GM18870 (cell line): ENCODE data around the gene PTPRU.
"Not testable (repeated sequence)": the region's sequence is repeated elsewhere in the genome, so short reads cannot be mapped to it uniquely, and the experiment has no call there.

Experiments used
- ATAC-seq: cut with Tn5 transposase; IDR thresholded peaks from one replicate; pipeline ENCODE4 v1.9.1; 2021; ENCODE audit warnings: moderate library complexity; ENCODE audit not compliant: unreplicated experiment

Gene PTPRU

DNA sequence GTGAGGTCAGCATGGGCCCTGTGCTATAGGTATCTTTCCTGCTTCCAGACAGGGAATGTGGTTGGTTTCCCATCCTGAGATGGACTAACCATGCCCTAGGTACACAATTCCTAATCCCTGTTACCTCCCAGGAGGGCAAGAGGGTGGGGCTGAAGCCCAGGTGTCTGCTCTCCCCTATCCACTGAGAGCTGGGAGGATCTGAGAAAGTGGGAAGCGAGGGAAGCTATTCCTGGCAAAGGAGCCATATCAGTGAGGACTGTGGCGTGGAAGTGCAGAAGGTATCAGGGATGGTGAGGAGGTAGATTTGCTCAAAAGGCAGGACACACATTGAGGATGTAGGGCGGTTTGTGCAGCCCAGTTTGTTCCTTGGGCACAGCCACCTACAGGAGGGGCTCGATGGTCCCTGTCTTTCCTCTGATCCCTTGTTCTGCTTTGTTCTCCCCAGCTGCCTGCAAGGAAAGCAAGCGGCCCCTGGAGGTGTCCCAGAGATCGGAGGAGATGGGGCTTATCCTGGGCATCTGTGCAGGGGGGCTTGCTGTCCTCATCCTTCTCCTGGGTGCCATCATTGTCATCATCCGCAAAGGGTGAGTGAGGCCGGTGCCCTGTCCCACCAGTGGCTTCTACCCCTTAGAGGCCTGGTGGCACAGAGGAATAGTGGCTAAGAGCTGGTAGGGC is 48.1 kb downstream of the PTPRU start:
- no peak for ATAC-seq

GRCh38 chr1:29284961-29285560 is 48.7 kb downstream of the PTPRU start:
- ATAC-seq: no peak

- ATAC-seq: no peak
Observed at GRCh38 chr1:29285771-29286170, 49.4 kb downstream of the PTPRU start.

DNA sequence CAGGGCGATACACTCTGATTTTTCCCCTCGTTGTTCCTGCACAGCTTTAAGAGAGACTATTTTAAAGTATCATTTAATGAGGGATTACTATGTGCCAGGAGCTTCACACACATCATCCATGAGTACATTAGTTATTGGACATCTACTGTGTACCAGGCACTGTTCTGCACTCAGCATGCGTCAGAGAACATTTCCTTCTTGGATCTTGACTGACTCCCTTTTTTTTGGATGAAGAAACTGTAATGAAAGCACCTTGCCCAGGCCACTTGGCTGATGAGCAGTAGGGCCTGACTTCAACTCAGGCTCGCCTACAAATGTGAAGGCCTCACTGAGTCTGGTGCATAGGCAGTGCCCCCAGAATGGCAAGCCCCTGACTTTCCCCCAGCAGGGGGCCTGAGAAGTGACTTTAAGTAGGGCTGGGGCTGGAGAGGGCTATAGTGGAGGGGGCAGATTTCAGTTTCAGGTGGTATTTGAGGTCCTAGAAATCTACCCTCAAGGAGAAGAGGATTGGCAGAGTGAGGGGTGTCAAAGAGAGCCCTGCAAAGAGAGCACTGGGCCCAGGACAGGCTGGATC is 50.0 kb downstream of the PTPRU start:
- no peak for ATAC-seq

DNA sequence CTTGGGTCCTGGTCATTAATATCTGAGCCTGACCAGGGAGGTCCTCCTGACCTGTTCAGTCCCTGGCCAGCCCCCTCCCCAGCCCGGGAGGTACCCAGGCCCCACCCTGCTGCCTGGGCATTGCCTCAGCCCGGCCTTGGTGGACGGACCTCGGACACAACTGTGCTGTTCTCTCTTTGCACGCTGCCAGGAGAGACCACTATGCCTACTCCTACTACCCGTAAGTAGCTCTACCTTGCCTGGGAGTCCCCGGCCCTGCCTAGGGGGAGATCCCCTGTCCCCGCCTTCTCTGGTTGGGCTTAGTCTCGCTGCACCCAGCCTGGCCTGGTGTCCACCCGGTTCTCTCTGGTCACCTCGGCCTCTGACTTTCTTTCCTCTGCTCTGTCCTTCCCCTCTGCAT is 53.2 kb downstream of the PTPRU start:
- ATAC-seq: no peak

DNA sequence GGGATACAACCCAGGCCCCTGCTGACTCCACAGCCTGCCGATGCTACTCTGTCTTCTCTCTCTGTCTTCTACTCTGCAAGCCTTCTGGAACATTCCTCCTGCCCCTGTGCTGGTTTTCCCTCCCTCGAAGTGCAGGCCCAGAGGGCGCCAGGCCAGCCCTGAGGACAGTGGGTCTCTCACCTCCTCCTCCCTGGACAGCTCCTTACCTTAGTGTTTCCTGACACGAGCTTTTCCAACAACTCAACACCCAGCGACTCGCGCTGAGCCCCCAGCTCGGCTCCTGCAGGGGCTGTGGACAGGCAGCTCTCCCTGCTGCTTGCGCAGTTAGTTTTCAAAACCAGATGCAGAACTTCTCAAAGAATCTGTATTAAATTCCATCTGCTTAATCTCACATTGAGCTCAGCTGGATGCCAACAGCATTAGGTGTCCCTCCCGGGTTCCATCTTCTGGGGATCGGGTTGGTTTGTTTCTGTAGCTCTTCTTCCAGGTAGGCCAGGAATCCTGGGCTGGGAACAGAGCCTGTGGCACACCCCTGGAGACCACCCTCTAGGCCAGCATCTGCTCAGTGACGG is 54.2 kb downstream of the PTPRU start:
- ATAC-seq: no peak

DNA sequence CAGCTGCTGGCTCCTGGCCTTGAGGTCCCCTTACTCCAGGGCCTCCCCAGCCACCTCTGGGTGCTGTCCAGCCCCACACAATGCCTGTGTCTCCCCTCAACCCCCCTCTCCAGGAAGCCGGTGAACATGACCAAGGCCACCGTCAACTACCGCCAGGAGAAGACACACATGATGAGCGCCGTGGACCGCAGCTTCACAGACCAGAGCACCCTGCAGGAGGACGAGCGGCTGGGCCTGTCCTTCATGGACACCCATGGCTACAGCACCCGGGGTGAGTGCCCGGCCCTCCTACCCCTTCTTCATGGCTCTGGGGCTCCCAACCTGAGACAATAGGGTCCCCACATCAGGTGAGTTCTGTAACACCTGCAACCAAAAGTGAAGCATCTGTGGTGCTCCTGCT is 55.4 kb downstream of the PTPRU start:
- ATAC-seq: no peak

- no peak for ATAC-seq
Observed at GRCh38 chr1:29292344-29292743, 56.0 kb downstream of the PTPRU start.

- no peak for ATAC-seq
Observed at GRCh38 chr1:29297450-29297849, 61.1 kb downstream of the PTPRU start.

GRCh38 chr1:29298246-29298645 is 61.9 kb downstream of the PTPRU start:
- ATAC-seq: no peak

- no peak for ATAC-seq
Observed at GRCh38 chr1:29299446-29299845, 63.1 kb downstream of the PTPRU start.

DNA sequence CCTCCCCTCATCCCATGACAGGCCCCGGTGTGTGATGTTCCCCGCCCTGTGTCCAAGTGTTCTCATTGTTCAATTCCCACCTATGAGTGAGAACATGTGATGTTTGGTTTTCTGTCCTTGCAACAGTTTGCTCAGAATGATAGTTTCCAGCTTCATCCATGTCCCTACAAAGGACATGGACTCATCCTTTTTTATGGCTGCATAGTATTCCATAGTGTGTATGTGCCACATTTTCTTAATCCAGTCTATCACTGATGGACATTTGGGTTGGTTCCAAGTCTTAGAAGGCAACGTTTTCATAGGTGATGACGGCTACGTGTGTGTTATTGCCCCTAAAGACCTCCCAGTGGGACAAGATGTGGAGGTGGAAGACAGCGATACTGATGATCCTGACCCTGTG is 65.4 kb downstream of the PTPRU start:
- not testable (repeated sequence) for ATAC-seq

- no peak for ATAC-seq
Observed at GRCh38 chr1:29303201-29304024, 67.1 kb downstream of the PTPRU start.

DNA sequence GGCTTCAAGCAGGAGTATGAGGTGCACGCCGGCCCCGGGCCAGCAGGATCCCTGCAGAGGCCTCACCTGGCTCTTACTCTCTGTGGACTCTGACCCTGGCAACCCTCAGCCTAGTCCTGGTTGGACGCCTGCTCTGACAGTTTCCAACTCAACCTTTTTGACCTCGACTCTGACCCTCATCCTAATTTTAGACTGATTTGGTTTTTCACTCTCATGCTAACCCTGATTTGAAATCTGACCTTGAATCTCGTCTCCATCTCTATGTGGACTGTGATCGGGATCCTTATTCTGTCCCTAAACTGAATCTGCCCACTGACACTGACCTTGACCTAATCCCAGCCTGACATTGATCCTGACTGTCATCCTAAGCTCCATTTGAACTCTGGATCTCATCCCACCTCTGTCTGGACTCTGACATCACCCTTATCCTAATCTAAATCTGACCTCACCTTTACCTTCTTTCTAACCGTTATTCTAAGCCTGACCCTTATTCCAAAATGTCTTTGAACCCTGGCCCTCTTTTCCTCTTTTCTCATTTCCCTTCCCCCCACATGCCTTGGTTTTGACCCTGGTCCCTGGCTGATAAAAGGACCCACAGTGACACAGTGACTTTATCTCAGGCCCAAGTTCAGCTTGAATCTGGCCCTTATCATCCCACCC is 67.8 kb downstream of the PTPRU start:
- no peak for ATAC-seq

GRCh38 chr1:29305943-29306342 is 69.6 kb downstream of the PTPRU start:
- ATAC-seq: no peak

DNA sequence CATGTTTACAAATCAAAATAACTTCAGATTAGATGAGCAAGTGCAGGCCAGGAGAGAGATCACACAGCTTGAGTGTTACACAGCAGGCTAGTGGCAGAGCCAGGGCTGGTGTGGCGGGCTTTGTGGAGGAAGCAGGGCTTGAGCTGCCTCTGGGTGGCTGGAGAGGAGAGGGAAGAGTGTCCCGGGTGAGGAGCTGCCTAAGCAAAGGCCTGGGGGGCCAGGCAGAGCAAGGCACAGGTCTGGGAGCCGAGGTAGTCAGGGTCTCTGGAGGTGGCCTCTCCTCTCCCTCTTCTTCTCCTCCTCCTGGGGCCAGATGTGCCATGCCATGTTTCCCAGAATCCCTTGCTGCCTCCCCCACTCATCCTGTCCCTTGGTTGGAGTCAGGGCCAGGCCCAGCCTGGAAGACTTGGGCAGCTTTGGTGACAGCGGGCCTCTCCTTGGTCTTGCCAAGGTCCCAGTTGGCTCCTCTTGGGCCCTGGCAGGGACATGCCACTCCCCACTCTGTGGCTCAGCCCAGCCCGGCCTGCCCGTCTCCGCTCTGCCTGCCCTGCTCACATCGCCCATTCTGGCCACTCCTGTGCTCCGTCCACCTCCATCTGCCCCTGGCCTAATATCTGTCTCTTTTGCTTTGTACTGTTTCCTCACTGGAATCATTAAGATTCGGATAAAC is 70.3 kb downstream of the PTPRU start:
- ATAC-seq: no peak

DNA sequence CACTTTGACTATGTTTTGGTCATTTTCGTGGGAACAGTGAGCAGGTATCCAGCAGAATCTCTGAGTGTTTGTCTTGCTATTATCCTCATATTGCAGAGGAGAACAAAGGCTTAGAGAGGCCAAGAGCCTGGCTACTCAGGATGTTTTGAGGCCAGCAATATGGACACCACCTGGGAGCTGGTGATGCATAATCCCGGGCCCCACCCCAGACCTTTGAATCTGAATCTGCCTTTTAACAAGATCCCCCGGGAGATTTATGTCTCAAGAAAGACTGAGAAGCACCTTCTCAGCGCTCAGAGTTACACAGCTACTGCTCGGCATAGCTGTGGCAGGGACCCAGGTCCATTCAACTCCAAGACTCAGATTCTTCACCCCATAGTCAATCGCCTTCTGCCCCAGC is 72.8 kb downstream of the PTPRU start:
- no peak for ATAC-seq

DNA sequence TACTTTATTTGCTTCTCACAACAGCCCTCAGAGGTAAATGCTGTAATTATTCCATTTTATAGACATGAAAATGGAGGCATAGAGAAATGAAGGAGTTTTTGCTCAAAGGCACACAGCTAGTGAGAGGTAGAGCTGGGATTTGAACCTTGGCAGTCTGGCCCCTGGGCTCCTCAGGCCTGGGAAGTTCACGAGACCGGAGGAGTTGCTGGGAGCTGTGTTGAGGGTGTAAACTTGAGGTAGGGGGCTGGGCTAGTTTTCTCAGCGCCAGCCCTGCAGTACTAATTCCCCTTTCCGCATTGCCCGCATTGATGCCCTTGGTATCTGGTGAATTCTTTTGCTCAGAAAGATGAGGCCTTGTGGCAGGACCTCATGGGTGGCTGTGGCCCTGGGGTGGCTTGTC is 73.3 kb downstream of the PTPRU start:
- ATAC-seq: no peak

DNA sequence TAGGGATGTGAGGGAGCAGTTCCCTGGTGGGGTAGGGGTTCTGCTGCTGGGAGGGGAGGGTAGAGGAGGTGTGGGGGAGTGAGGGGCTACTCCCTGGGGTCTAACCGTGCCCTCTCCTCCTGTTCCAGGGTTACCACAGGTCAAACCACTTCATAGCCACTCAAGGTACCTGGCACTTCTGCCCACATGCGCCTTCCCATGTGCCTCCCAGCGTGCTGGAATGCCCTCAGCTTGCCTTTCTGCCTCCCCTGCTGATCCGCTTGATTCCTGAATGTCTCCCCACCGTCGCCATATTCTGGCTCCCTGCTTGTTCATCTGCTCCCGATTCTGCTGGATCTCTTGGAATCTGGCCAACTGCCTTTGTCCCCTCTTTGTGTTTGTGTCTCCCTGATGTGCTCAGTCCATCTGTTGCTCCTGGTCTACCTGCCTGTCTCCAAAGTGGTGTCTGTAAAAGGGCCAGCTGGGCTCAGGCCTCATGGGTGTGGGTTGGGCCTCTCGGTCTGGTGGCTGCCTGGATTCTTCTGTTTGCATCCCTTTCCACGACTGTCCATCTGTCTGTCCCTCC is 74.4 kb downstream of the PTPRU start:
- no peak for ATAC-seq
